NK-92 treated with Interleukin-12 subunit alpha and Interleukin-12 subunit beta, amount 100 ng/mL, for 24 hours (cell line): Measurements from ENCODE around the gene MAGEA12.
"Not testable (repeated sequence)": the region's sequence is repeated elsewhere in the genome, so short reads cannot be mapped to it uniquely, and the experiment has no call there.

Experiments used
- DNase-seq: peaks from one replicate; lab custom pipeline; 2025; lab: John Stamatoyannopoulos, UW

MAGEA12 gene, protein sequence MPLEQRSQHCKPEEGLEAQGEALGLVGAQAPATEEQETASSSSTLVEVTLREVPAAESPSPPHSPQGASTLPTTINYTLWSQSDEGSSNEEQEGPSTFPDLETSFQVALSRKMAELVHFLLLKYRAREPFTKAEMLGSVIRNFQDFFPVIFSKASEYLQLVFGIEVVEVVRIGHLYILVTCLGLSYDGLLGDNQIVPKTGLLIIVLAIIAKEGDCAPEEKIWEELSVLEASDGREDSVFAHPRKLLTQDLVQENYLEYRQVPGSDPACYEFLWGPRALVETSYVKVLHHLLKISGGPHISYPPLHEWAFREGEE

DNA sequence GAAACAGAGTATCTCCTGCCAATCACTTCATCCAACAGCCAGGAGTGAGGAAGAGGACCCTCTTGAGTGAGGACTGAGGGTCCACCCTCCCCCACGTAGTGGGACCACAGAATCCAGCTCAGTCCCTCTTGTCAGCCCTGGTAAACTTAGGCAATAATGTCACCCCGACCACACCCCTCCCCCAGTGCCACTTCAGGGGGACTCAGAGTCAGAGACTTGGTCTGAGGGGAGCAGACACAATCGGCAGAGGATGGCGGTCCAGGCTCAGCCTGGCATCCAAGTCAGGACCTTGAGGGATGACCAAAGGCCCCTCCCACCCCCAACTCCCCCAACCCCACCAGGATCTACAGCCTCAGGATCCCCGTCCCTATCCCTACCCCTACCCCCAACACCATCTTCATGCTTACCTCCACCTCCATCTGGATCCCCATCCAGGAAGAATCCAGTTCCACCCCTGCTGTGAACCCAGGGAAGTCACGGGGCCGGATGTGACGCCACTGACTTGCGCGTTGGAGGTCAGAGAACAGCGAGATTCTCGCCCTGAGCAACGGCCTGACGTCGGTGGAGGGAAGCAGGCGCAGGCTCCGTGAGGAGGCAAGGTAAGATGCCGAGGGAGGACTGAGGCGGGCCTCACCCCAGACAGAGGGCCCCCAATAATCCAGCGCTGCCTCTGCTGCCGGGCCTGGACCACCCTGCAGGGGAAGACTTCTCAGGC, at the start of gene MAGEA12, which contains the start of gene CSAG1:
TSS of gene MAGEA12 (plus strand) at position 497 of the 715 bp plus-strand sequence. CDS start 2,405 bp downstream, outside the sequence.
TSS of gene CSAG1 (minus strand) at position 461 of the 715 bp plus-strand sequence. CDS start 1,261 bp downstream, outside the sequence.
- no peak for DNase-seq

DNA sequence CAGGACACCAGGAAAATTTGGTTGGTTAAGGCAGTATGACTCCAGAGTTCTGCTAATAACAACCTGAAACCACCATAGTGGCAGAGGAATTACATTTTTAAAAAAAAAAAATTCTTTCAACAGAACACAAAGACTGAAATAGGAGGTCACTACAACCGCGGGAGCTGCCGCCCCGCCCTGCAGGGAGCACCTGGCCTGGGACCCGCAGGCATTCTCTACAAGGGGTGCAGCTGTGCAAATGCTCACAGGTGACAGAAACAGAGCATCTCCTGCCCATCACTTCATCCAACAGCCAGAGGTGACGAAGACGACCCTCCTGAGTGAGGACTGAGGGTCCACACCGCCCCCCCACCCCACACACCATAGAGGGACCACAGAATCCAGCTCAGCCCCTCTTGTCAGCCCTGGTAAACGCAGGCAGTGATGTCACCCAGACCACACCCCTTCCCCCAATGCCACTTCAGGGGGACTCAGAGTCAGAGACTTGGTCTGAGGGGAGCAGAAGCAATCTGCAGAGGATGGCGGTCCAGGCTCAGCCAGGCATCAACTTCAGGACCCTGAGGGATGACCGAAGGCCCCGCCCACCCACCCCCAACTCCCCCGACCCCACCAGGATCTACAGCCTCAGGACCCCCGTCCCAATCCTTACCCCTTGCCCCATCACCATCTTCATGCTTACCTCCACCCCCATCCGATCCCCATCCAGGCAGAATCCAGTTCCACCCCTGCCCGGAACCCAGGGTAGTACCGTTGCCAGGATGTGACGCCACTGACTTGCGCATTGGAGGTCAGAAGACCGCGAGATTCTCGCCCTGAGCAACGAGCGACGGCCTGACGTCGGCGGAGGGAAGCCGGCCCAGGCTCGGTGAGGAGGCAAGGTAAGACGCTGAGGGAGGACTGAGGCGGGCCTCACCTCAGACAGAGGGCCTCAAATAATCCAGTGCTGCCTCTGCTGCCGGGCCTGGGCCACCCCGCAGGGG, 35.3 kb upstream of the MAGEA12 start, which contains the start of gene MAGEA3:
TSS of gene MAGEA3 (plus strand) at position 843 of the 980 bp plus-strand sequence. CDS start 2,039 bp downstream, outside the sequence.
- DNase-seq = not testable (repeated sequence)

DNA sequence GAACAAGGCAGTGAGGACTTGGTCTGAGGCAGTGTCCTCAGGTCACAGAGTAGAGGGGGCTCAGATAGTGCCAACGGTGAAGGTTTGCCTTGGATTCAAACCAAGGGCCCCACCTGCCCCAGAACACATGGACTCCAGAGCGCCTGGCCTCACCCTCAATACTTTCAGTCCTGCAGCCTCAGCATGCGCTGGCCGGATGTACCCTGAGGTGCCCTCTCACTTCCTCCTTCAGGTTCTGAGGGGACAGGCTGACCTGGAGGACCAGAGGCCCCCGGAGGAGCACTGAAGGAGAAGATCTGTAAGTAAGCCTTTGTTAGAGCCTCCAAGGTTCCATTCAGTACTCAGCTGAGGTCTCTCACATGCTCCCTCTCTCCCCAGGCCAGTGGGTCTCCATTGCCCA, 33.2 kb upstream of the MAGEA12 start:
- DNase-seq = not testable (repeated sequence)

DNA sequence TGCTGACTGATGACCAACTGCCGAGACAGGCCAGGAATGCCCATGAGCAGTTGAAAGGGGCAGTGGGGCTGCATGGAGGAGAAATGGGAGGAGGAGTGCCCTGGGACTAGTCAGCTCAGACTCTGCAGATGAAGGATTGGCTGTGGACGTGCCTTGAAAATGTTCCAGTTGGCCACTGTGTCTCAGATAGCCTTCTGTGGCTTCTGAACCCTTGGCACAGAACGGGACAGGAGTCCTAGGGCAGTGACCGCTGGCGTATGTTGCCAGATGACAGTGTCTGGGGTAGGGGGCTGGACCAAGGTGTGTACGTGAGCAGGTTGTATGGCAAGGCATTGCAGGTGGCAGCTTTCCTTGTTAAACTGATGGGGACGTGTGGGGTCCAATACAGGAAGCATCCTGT, 27.1 kb upstream of the MAGEA12 start:
- DNase-seq = not testable (repeated sequence)

DNA sequence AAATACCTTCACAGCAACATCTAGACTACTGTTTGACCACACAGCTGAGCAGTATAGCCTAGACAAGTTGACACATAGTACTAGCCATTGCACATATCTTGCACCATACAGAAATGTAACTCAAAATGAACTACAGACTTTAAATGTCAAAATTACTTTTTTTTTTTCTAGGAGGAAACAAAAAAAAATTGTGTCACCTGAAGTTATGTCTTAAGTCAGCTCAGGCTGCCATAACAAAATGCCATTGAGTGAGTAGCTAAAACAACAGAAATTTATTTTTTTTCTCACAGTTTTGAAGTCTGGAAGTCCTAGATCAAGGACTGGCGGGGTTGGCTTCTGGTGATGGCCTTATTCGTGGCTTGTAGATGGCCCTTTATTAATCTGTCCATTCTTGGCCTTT, 24.4 kb upstream of the MAGEA12 start, which contains the start of gene CSAG2:
TSS of gene CSAG2 (minus strand) at position 101 of the 400 bp plus-strand sequence. CDS start 161 bp downstream, outside the sequence.
- DNase-seq = not testable (repeated sequence)

DNA sequence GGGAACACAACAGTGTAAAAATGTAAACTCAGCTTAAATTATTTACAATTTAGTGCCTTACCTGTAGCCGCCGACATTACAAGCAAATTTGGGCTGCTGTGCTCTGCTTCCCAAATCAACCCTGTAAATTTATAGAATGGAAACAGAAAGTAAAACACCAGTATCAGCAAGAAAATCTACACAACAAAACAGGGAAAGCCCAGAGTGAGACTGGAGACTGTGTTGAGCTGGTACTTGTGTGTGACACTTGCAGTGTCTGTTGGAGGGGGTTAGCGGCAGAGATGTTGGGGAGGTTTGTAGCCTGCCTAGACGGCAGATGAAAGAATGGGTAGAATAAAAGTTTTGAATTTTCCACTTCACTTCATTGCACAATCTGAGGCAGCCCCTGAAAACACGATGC, 20.4 kb upstream of the MAGEA12 start:
- not testable (repeated sequence) for DNase-seq

DNA sequence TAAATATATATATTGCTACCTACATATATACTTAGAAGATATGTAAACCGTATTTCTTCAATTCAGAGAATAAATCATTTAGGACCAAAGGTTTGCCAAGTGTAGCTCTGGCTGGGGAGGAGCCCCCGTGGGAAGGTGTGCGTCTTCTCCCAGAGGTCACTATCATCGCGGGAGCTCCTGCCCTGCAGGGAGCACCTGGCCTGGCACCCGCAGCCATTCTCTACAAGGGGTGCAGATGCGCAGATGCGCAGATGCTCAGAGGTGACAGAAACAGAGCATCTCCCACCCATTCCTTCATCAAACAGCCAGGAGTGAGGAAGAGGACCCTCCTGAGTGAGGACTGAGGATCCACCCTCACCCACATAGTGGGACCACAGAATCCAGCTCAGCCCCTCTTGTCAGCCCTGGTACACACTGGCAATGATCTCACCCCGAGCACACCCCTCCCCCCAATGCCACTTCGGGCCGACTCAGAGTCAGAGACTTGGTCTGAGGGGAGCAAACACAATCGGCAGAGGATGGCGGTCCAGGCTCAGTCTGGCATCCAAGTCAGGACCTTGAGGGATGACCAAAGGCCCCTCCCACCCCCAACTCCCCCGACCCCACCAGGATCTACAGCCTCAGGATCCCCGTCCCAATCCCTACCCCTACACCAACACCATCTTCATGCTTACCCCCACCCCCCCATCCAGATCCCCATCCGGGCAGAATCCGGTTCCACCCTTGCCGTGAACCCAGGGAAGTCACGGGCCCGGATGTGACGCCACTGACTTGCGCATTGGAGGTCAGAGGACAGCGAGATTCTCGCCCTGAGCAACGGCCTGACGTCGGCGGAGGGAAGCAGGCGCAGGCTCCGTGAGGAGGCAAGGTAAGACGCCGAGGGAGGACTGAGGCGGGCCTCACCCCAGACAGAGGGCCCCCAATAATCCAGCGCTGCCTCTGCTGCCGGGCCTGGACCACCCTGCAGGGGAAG, 19.5 kb upstream of the MAGEA12 start, which contains the start of gene MAGEA2B:
TSS of gene MAGEA2B (plus strand) at position 814 of the 973 bp plus-strand sequence. CDS start 2,479 bp downstream, outside the sequence.
- DNase-seq = not testable (repeated sequence)

DNA sequence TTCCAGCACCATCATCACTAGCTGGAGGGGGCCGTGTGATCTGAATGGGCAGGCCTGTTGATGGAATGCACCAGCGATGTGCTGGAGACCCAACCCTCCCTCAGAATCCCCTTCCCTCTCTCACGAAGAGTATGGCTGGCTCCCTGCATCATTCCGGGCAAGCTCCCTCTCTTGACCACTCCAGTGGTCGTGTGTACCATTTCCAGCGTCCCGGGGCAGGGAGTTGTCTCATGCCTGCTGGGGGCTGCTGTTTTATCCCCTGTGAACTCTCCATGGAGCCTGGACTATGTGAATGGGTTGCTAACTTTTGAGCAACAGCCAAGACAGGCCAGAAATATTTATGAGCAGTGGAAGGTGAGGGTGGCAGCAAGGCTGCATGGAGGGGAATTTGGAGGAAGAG, 8.1 kb upstream of the MAGEA12 start:
- no peak for DNase-seq

DNA sequence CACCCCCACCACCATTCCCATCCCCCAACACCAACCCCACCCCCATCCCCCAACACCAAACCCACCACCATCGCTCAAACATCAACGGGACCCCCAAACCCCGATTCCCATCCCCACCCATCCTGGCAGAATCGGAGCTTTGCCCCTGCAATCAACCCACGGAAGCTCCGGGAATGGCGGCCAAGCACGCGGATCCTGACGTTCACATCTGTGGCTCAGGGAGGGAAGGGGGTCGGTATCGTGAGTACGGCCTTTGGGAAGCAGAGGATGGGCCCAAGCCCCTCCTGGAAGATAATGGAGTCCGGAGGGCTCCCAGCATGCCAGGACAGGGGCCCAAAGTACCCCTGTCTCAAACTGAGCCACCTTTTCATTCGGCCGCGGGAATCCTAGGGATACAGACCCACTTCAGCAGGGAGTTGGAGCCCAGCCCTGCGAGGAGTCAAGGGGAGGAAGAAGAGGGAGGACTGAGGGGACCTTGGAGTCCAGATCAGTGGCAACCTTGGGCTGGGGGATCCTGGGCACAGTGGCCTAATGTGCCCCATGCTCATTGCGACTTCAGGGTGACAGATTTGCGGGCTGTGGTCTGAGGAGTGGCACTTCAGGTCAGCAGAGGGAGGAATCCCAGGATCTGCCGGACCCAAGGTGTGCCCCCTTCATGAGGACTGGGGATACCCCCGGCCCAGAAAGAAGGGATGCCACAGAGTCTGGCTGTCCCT, 744 bp downstream of the MAGEA12 start:
- not testable (repeated sequence) for DNase-seq

DNA sequence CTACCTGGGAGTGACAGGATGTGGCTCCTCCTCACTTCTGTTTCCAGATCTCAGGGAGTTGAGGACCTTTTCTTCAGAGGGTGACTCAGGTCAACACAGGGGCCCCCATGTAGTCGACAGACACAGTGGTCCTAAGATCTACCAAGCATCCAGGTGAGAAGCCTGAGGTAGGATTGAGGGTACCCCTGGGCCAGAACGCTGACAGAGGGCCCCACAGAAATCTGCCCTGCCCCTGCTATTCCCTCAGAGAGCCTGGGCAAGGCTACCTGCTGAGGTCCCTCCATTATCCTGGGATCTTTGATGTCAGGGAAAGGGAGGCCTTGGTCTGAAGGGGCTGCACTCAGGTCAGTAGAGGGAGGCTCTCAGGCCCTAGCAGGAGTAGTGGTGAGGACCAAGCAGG, 1.5 kb downstream of the MAGEA12 start:
- DNase-seq = no peak

DNA sequence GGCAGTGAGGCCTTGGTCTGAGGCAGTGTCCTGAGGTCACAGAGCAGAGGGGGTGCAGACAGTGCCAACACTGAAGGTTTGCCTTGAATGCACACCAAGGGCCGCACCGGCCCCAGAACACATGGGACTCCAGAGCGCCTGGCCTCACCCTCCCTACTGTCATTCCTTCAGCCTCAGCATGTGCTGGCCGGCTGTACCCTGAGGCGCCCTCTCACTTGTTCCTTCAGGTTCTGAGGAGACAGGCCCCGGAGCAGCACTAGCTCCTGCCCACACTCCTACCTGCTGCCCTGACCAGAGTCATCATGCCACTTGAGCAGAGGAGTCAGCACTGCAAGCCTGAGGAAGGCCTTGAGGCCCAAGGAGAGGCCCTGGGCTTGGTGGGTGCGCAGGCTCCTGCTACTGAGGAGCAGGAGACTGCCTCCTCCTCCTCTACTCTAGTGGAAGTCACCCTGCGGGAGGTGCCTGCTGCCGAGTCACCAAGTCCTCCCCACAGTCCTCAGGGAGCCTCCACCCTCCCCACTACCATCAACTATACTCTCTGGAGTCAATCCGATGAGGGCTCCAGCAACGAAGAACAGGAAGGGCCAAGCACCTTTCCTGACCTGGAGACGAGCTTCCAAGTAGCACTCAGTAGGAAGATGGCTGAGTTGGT, 2.4 kb downstream of the MAGEA12 start:
- DNase-seq = no peak

DNA sequence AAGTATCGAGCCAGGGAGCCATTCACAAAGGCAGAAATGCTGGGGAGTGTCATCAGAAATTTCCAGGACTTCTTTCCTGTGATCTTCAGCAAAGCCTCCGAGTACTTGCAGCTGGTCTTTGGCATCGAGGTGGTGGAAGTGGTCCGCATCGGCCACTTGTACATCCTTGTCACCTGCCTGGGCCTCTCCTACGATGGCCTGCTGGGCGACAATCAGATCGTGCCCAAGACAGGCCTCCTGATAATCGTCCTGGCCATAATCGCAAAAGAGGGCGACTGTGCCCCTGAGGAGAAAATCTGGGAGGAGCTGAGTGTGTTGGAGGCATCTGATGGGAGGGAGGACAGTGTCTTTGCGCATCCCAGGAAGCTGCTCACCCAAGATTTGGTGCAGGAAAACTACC, 3.0 kb downstream of the MAGEA12 start:
- DNase-seq = not testable (repeated sequence)

DNA sequence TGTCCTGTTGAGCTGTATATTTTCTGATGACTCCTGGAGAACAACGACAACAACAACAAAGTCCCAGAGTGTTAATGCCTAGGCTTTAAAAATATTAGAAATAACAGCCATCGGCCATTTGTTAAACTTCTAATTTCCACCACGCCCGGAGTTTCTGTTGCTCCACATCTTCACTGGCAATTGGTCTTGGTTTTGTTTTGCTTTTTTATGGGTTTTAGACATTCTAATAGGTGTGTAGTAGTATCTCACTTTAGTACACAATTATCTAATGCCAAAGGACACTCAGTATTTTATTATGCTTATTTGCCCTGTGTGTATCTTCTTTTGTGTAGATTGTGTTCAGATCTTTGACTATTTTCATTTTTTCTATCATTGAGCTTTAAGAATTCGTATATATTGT, 5.0 kb downstream of the MAGEA12 start:
- no peak for DNase-seq

DNA sequence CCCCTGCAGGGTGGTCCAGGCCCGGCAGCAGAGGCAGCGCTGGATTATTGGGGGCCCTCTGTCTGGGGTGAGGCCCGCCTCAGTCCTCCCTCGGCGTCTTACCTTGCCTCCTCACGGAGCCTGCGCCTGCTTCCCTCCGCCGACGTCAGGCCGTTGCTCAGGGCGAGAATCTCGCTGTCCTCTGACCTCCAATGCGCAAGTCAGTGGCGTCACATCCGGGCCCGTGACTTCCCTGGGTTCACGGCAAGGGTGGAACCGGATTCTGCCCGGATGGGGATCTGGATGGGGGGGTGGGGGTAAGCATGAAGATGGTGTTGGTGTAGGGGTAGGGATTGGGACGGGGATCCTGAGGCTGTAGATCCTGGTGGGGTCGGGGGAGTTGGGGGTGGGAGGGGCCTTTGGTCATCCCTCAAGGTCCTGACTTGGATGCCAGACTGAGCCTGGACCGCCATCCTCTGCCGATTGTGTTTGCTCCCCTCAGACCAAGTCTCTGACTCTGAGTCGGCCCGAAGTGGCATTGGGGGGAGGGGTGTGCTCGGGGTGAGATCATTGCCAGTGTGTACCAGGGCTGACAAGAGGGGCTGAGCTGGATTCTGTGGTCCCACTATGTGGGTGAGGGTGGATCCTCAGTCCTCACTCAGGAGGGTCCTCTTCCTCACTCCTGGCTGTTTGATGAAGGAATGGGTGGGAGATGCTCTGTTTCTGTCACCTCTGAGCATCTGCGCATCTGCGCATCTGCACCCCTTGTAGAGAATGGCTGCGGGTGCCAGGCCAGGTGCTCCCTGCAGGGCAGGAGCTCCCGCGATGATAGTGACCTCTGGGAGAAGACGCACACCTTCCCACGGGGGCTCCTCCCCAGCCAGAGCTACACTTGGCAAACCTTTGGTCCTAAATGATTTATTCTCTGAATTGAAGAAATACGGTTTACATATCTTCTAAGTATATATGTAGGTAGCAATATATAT, 20.4 kb downstream of the MAGEA12 start, which contains the start of gene MAGEA2:
TSS of gene MAGEA2 (minus strand) at position 157 of the 965 bp plus-strand sequence. CDS start 2,479 bp downstream, outside the sequence.
- DNase-seq = not testable (repeated sequence)

DNA sequence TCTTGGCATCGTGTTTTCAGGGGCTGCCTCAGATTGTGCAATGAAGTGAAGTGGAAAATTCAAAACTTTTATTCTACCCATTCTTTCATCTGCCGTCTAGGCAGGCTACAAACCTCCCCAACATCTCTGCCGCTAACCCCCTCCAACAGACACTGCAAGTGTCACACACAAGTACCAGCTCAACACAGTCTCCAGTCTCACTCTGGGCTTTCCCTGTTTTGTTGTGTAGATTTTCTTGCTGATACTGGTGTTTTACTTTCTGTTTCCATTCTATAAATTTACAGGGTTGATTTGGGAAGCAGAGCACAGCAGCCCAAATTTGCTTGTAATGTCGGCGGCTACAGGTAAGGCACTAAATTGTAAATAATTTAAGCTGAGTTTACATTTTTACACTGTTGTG, 21.3 kb downstream of the MAGEA12 start:
- DNase-seq = not testable (repeated sequence)

DNA sequence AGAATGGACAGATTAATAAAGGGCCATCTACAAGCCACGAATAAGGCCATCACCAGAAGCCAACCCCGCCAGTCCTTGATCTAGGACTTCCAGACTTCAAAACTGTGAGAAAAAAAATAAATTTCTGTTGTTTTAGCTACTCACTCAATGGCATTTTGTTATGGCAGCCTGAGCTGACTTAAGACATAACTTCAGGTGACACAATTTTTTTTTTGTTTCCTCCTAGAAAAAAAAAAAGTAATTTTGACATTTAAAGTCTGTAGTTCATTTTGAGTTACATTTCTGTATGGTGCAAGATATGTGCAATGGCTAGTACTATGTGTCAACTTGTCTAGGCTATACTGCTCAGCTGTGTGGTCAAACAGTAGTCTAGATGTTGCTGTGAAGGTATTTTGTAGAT, 25.4 kb downstream of the MAGEA12 start, which contains the start of gene CSAG3:
TSS of gene CSAG3 (plus strand) at position 301 of the 400 bp plus-strand sequence.
- DNase-seq = not testable (repeated sequence)

DNA sequence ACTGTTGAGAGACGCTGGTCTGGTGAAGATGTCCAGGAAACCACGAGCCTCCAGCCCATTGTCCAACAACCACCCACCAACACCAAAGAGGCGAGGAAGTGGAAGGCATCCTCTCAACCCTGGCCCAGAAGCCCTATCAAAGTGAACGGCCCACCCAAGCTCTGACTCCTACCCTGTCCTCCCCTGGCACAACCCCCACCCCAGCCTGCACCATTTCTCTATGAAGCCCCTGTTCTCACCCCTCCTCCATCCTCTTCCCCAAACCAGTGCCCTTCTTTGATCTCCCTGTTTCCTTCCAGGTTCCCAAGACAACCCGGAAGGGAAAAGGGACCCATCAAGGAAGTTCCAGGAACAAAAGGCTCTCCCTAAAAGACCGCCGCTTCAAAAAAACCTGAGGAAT, 26.0 kb downstream of the MAGEA12 start:
- not testable (repeated sequence) for DNase-seq
